HCT116 (cell line): ENCODE measurements around the gene SELENOW. TPM values are rescaled to one million over a fixed set of nuclear protein-coding genes. Genes with fewer than 3 reads are reported as not detected.

Source experiments
- ATAC-seq: fragments of 200-7000 bp; cut with Tn5 transposase; 2 replicates; pipeline ENCODE4 v1.9.1; 2020; ENCODE audit warnings: mild to moderate bottlenecking, moderate library complexity
- BruUV-seq: library from RNA; stranded (reverse); fragments of 400-500 nt; replicated peaks from 2 replicates; lab custom pipeline; 2021; lab: Mats Ljungman, UMichigan
- CTCF ChIA-PET: fragments of 300-600 bp; sonication (Branson Sonifier 250); formaldehyde crosslinking; loops from one replicate; lab custom pipeline; 2021; ENCODE audit warnings: antibody characterized with exemption; lab: Charles Lee
- POLR2A ChIA-PET: fragments of 300-600, 350-600 bp; sonication (Branson Sonifier 250); formaldehyde crosslinking; loops from one replicate; lab custom pipeline; 2021; ENCODE audit warnings: antibody characterized with exemption; lab: Charles Lee
- RAD21 ChIA-PET, 2 experiments: fragments of 300-600 bp; sonication (Branson Sonifier 250); formaldehyde crosslinking; loops; one replicate each; lab custom pipeline; 2023; ENCODE audit warnings: low total read pairs in 2 of 2; ENCODE audit not compliant: uncharacterized antibody in 2 of 2, unreplicated experiment in 2 of 2, low non-redundant PET in 1 of 2; lab: Charles Lee
- DNase-seq: peaks from one replicate; pipeline ENCODE4 v3.0.0-alpha.2; 2010; ENCODE audit warnings: low read depth, low spot score
- H2AFZ ChIP-seq: fragments of 200-600 bp; shearing (Covaris generic), sonication (generic); 2 replicates; pipeline ENCODE4 v1.6.1; 2017; ENCODE audit warnings: low read depth, mixed run types, mixed read lengths, antibody characterized with exemption, low read length; ENCODE audit not compliant: poor library complexity, severe bottlenecking
- H3K27ac ChIP-seq: 2 replicates; pipeline ENCODE4 v1.5.1; 2012; ENCODE audit warnings: low read depth, low read length
- H3K27me3 ChIP-seq: fragments of 200-600 bp; sonication (generic); 2 replicates; pipeline ENCODE4 v1.6.1; 2016; ENCODE audit warnings: mixed run types, low read length, mixed read lengths; ENCODE audit not compliant: insufficient read depth
- H3K36me3 ChIP-seq, 2 experiments: fragments of 200-500 bp in 1 of 2; fragments of 200-600 bp in 1 of 2; sonication (Bioruptor generic) in 1 of 2; sonication (generic) in 1 of 2; 2 replicates each; pipeline versions ENCODE4 v1.5.1 to v1.6.1; 2014 to 2016; ENCODE audit warnings: low read length in 2 of 2, inconsistent platforms in 1 of 2, mixed read lengths in 1 of 2, mixed run types in 1 of 2; ENCODE audit not compliant: insufficient read depth in 2 of 2, control insufficient read depth in 1 of 2
- H3K4me1 ChIP-seq, 2 experiments: fragments of 200-600 bp in 1 of 2; sonication (generic) in 1 of 2; 2 replicates each; pipeline versions ENCODE4 v1.5.1 to v1.6.1; 2012 to 2017; ENCODE audit warnings: low read length in 2 of 2, inconsistent platforms in 1 of 2, mild to moderate bottlenecking in 1 of 2, mixed read lengths in 1 of 2, mixed run types in 1 of 2, moderate library complexity in 1 of 2; ENCODE audit not compliant: insufficient read depth in 2 of 2, control insufficient read depth in 1 of 2
- H3K4me2 ChIP-seq: fragments of 200-600 bp; sonication (generic); 2 replicates; pipeline ENCODE4 v1.6.1; 2017; ENCODE audit warnings: mixed run types, low read length, mixed read lengths
- H3K4me3 ChIP-seq, 2 experiments: fragments of 200-600 bp in 1 of 2; sonication (generic) in 1 of 2; replicated peaks in 1 of 2; 2 replicates each; pipeline ENCODE4 v1.5.1; 2011 to 2016; ENCODE audit warnings: low read length in 2 of 2, control low read depth in 1 of 2, low read depth in 1 of 2, mild to moderate bottlenecking in 1 of 2, mixed read lengths in 1 of 2, mixed run types in 1 of 2
- H3K79me2 ChIP-seq: fragments of 200-600 bp; sonication (generic); 2 replicates; pipeline ENCODE4 v1.6.1; 2017; ENCODE audit warnings: mild to moderate bottlenecking, mixed run types, low read length, moderate library complexity, mixed read lengths; ENCODE audit not compliant: insufficient read depth
- H3K9ac ChIP-seq: fragments of 200-600 bp; sonication (generic); 2 replicates; pipeline ENCODE4 v1.6.1; 2016; ENCODE audit warnings: low read length, mixed read lengths
- H3K9me2 ChIP-seq: fragments of 200-600 bp; sonication (generic), shearing (Covaris generic); 2 replicates; pipeline ENCODE4 v1.6.1; 2017; ENCODE audit warnings: mixed run types, mild to moderate bottlenecking, moderate library complexity; ENCODE audit not compliant: insufficient read depth
- H3K9me3 ChIP-seq, 2 experiments: fragments of 200-500 bp in 1 of 2; fragments of 200-600 bp in 1 of 2; sonication (Bioruptor generic) in 1 of 2; sonication (generic) in 1 of 2; 2 replicates each; pipeline ENCODE4 v1.6.1; 2014 to 2017; ENCODE audit warnings: low read length in 2 of 2, mixed read lengths in 2 of 2, inconsistent platforms in 1 of 2, low read depth in 1 of 2, mild to moderate bottlenecking in 1 of 2, mixed run types in 1 of 2, moderate library complexity in 1 of 2; ENCODE audit not compliant: control insufficient read depth in 1 of 2, insufficient read depth in 1 of 2
- H4K20me1 ChIP-seq: fragments of 200-600 bp; sonication (generic), shearing (Covaris generic); 2 replicates; pipeline ENCODE4 v1.6.1; 2017; ENCODE audit warnings: mixed run types, mild to moderate bottlenecking, moderate library complexity; ENCODE audit not compliant: insufficient read depth
- CBX3 ChIP-seq: IDR thresholded peaks from 2 replicates; pipeline ENCODE4 v1.6.1; 2012; ENCODE audit warnings: low read depth
- EZH2 ChIP-seq: fragments of 200-600 bp; sonication (generic); IDR thresholded peaks from 2 replicates; pipeline ENCODE4 v1.6.1; 2017; ENCODE audit warnings: antibody characterized with exemption, mixed run types
- EZH2phosphoT487 ChIP-seq: fragments of 200-600 bp; IDR thresholded peaks from 2 replicates; pipeline ENCODE4 v1.6.1; 2018; ENCODE audit warnings: antibody characterized with exemption, borderline replicate concordance
- FOSL1 ChIP-seq: IDR thresholded peaks from 2 replicates; pipeline ENCODE4 v1.6.1; 2012; ENCODE audit warnings: low read depth
- JUND ChIP-seq: IDR thresholded peaks from 2 replicates; pipeline ENCODE4 v1.6.1; 2012
- POLR2A ChIP-seq: IDR thresholded peaks from 2 replicates; pipeline ENCODE4 v1.7.0; 2011; ENCODE audit warnings: borderline replicate concordance; ENCODE audit not compliant: insufficient read depth, insufficient read length; ENCODE audit errors: extremely low read depth
- POLR2AphosphoS5 ChIP-seq: IDR thresholded peaks from 2 replicates; pipeline ENCODE4 v1.6.1; 2011; ENCODE audit warnings: mild to moderate bottlenecking, low read depth, low read length, moderate library complexity
- RAD21 ChIP-seq: IDR thresholded peaks from 2 replicates; pipeline ENCODE4 v1.6.1; 2012; ENCODE audit warnings: low read depth, mild to moderate bottlenecking
- REST ChIP-seq: IDR thresholded peaks from 2 replicates; pipeline ENCODE4 v1.6.1; 2012; ENCODE audit warnings: low read depth
- SP1 ChIP-seq: IDR thresholded peaks from 2 replicates; pipeline ENCODE4 v1.6.1; 2012; ENCODE audit warnings: low read depth
- TCF7L2 ChIP-seq: IDR thresholded peaks from 2 replicates; pipeline ENCODE4 v1.7.0; 2011; ENCODE audit warnings: borderline replicate concordance, inconsistent platforms; ENCODE audit not compliant: insufficient read depth, insufficient read length; ENCODE audit errors: extremely low read depth
- ZFX ChIP-seq: fragments of 450-650 bp; IDR thresholded peaks from 2 replicates; pipeline ENCODE4 v1.6.1; 2017
- ZNF274 ChIP-seq: fragments of 200-500 bp; sonication (Bioruptor generic); IDR thresholded peaks from 2 replicates; pipeline ENCODE4 v1.6.1; 2014; ENCODE audit warnings: mild to moderate bottlenecking, low read depth, low read length, inconsistent platforms
- intact Hi-C: fragments of 100-400 bp; cut with micrococcal nuclease; formaldehyde crosslinking; loops from 2 replicates; pipeline ENCODE4 v1.10.0; 2022
- total RNA-seq: library from RNA; stranded (reverse); gene quantifications from one replicate; pipeline ENCODE4 v1.2.1, GENCODE V29; 2021; ENCODE audit not compliant: unreplicated experiment
- TF ChIP-seq, protein P1 (sequence below): IDR thresholded peaks from 2 replicates; pipeline ENCODE4 v1.6.1; 2012
- TF ChIP-seq, protein P2 (sequence below): IDR thresholded peaks from 2 replicates; pipeline ENCODE4 v1.6.1; 2012
- TF ChIP-seq, protein P3 (sequence below): IDR thresholded peaks from 2 replicates; pipeline ENCODE4 v1.6.1; 2011; ENCODE audit warnings: mild to moderate bottlenecking, low read length, moderate library complexity; ENCODE audit not compliant: insufficient replicate concordance; ENCODE audit errors: extremely low read depth

Gene SELENOW
- total RNA-seq, 1 experiment from 2014 or later: 181 TPM

DNA sequence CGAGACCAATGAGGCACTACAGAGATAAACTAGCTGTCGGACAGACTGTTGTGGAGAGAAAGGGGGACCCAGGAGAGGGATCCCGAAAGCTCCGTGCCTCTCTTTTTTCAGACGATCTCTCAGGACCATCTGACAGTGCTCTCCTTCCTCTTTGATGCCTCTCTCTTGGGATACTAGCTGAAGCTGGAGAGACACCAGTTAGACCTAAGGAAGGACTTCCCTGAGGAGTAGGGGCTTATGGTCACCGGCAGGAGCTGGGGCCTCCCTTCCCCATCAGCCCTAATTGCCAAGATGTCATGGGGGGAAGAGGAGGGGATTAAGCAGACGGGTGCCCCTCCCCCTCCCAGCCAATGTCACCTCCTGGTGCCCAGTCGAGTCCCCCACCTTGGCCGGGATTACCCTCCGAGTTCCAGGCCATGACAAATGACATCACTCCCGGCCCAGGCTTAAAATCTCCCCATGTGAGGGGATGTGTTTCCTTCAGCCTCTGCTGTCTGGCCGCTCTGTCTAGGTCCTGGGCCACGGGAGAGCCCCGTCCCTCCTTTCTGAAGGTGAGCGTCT is 43.0 kb downstream of the SELENOW start, which contains the start of gene CRX:
Gene CRX (plus strand): TSS at position 478 of the 561 bp plus-strand sequence. CDS start 12,507 bp downstream, outside the sequence.
- no peaks in the 10 kb centered on the region for H4K20me1 ChIP-seq
- no peaks in the 10 kb centered on the region for H3K79me2 ChIP-seq
- H3K9me3 ChIP-seq: peaks cover 0 to under 1% of the 10 kb centered on the region in 2 experiments; a peak in 1 of 4 replicates
- H3K27ac ChIP-seq: no peak within 1 kb of the TSS
- H3K27me3 ChIP-seq: no peaks in the 10 kb centered on the region; the same call in 1 of the 2 replicates
- no TSS peak for BruUV-seq
- DNase-seq: no peak
- H3K4me2 ChIP-seq: no peak within 1 kb of the TSS
- no peaks in the 10 kb centered on the region for H3K9me2 ChIP-seq
- ATAC-seq: no peak
- H2AFZ ChIP-seq: no peak within 1 kb of the TSS
- no peaks in the 10 kb centered on the region for H3K4me1 ChIP-seq
- no peak within 1 kb of the TSS for H3K9ac ChIP-seq
- RAD21 ChIA-PET: no interaction called here
- CTCF ChIA-PET: no interaction called here
- H3K36me3 ChIP-seq: no peaks in the 10 kb centered on the region
- intact Hi-C loops: no loop called here
- TF ChIP-seq JUND (no peak), SP1 (no peak), POLR2AphosphoS5 (no peak), REST (no peak), RAD21 (no peak), POLR2A (no peak), FOSL1 (no peak), EZH2phosphoT487 (no peak), ZNF274 (no peak), ZFX (no peak), CBX3 (no peak), EZH2 (no peak), TCF7L2 (no peak)
- TF ChIP-seq, protein P1, sequence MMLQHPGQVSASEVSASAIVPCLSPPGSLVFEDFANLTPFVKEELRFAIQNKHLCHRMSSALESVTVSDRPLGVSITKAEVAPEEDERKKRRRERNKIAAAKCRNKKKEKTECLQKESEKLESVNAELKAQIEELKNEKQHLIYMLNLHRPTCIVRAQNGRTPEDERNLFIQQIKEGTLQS: no peak
- TF ChIP-seq, protein P2, sequence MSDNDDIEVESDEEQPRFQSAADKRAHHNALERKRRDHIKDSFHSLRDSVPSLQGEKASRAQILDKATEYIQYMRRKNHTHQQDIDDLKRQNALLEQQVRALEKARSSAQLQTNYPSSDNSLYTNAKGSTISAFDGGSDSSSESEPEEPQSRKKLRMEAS: no peak
- TF ChIP-seq, protein P3, sequence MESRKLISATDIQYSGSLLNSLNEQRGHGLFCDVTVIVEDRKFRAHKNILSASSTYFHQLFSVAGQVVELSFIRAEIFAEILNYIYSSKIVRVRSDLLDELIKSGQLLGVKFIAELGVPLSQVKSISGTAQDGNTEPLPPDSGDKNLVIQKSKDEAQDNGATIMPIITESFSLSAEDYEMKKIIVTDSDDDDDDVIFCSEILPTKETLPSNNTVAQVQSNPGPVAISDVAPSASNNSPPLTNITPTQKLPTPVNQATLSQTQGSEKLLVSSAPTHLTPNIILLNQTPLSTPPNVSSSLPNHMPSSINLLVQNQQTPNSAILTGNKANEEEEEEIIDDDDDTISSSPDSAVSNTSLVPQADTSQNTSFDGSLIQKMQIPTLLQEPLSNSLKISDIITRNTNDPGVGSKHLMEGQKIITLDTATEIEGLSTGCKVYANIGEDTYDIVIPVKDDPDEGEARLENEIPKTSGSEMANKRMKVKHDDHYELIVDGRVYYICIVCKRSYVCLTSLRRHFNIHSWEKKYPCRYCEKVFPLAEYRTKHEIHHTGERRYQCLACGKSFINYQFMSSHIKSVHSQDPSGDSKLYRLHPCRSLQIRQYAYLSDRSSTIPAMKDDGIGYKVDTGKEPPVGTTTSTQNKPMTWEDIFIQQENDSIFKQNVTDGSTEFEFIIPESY: no peak
- TF ChIP-seq, all 23 proteins: peak for 0
- POLR2A ChIA-PET: no interaction called here
- H3K4me3 ChIP-seq: no peak within 1 kb of the TSS
